HepG2 (cell line): ENCODE data around the gene PPP2R5B. TPM values are rescaled to one million over a fixed set of nuclear protein-coding genes. Genes with fewer than 3 reads are reported as not detected.

Experiments used
- ARHGAP35 ChIP-seq: sonication (generic); formaldehyde crosslinking; IDR thresholded peaks from 2 replicates; pipeline ENCODE4 v1.9.0; 2022; ENCODE audit warnings: mild to moderate bottlenecking, inconsistent platforms, moderate library complexity, missing genetic modification reagents, borderline replicate concordance
- BCL3 ChIP-seq: sonication (generic); formaldehyde crosslinking; IDR thresholded peaks from 2 replicates; pipeline ENCODE4 v1.5.1; 2020; ENCODE audit warnings: mild to moderate bottlenecking, missing genetic modification reagents, moderate library complexity
- CREBL2 ChIP-seq: sonication (generic); formaldehyde crosslinking; IDR thresholded peaks from 2 replicates; pipeline ENCODE4 v1.8.1; 2023; ENCODE audit warnings: missing genetic modification reagents, mild to moderate bottlenecking, borderline replicate concordance
- DNMT3B ChIP-seq: conservative IDR thresholded peaks from 2 replicates; pipeline ENCODE4 v1.6.1; 2016; ENCODE audit warnings: missing biosample characterization, control low read depth
- EED ChIP-seq: sonication (generic); formaldehyde crosslinking; IDR thresholded peaks from 2 replicates; pipeline ENCODE4 v1.5.0; 2020; ENCODE audit warnings: mild to moderate bottlenecking, missing genetic modification reagents
- FOSL1 ChIP-seq: sonication (generic); formaldehyde crosslinking; IDR thresholded peaks from 2 replicates; pipeline ENCODE4 v1.9.0; 2021; ENCODE audit warnings: missing genetic modification reagents, borderline replicate concordance
- FOXA1 ChIP-seq, 2 experiments: fragments of 450-650 bp in 1 of 2; sonication (generic) in 1 of 2; formaldehyde crosslinking in 1 of 2; IDR thresholded peaks; 2 replicates each; pipeline versions ENCODE4 v1.4.0 to v1.6.1; 2016 to 2020; ENCODE audit warnings: missing genetic modification reagents in 1 of 2
- FOXO1 ChIP-seq: sonication (generic); formaldehyde crosslinking; IDR thresholded peaks from 2 replicates; pipeline ENCODE4 v1.4.0; 2020; ENCODE audit warnings: missing genetic modification reagents
- GLI4 ChIP-seq: sonication (generic); formaldehyde crosslinking; IDR thresholded peaks from 2 replicates; pipeline ENCODE4 v1.5.1; 2020; ENCODE audit warnings: missing genetic modification reagents, mild to moderate bottlenecking, moderate library complexity, borderline replicate concordance
- HIC2 ChIP-seq: sonication (generic); formaldehyde crosslinking; IDR thresholded peaks from 2 replicates; pipeline ENCODE4 v1.9.0; 2022; ENCODE audit warnings: low read depth, missing genetic modification reagents
- HNF4G ChIP-seq, 2 experiments: sonication (generic) in 1 of 2; formaldehyde crosslinking in 1 of 2; IDR thresholded peaks; 2 replicates each; pipeline versions ENCODE4 v1.4.0 to v1.6.1; 2011 to 2020; ENCODE audit warnings: borderline replicate concordance in 2 of 2, low read depth in 2 of 2, mild to moderate bottlenecking in 2 of 2, low read length in 1 of 2, missing genetic modification reagents in 1 of 2, moderate library complexity in 1 of 2
- KDM3A ChIP-seq: IDR thresholded peaks from 2 replicates; pipeline ENCODE4 v1.6.1; 2018; ENCODE audit warnings: low read depth, missing compliant biosample characterization
- MAX ChIP-seq: IDR thresholded peaks from 2 replicates; pipeline ENCODE4 v1.6.1; 2012; ENCODE audit warnings: inconsistent platforms
- NR2F2 ChIP-seq: IDR thresholded peaks from 2 replicates; pipeline ENCODE4 v1.6.1; 2012; ENCODE audit warnings: low read depth, inconsistent platforms, borderline replicate concordance
- PBX2 ChIP-seq: IDR thresholded peaks from 2 replicates; pipeline ENCODE4 v1.6.1; 2016; ENCODE audit warnings: control low read depth
- PRDM10 ChIP-seq: sonication (generic); formaldehyde crosslinking; IDR thresholded peaks from 2 replicates; pipeline ENCODE4 v1.4.0; 2020; ENCODE audit warnings: low read depth, missing genetic modification reagents
- ZNF121 ChIP-seq: sonication (generic); formaldehyde crosslinking; IDR thresholded peaks from 2 replicates; pipeline ENCODE4 v1.5.0; 2020; ENCODE audit warnings: mild to moderate bottlenecking, missing genetic modification reagents
- ZNF501 ChIP-seq: sonication (generic); formaldehyde crosslinking; IDR thresholded peaks from 2 replicates; pipeline ENCODE4 v1.5.1; 2020; ENCODE audit warnings: mild to moderate bottlenecking, moderate library complexity, missing genetic modification reagents
- ZNF768 ChIP-seq: sonication (generic); formaldehyde crosslinking; IDR thresholded peaks from 2 replicates; pipeline ENCODE4 v1.4.0; 2020; ENCODE audit warnings: missing genetic modification reagents
- ZSCAN22 ChIP-seq: sonication (generic); formaldehyde crosslinking; IDR thresholded peaks from 2 replicates; pipeline ENCODE4 v1.4.0; 2020; ENCODE audit warnings: mild to moderate bottlenecking, missing genetic modification reagents
- polyA plus RNA-seq, 8 experiments: library from polyadenylated mRNA; depleted of rRNA in 3 of 8; stranded (reverse) in 7 of 8; unstranded in 1 of 8; fragments of >200 nt; fragmentation: Illumina TruSeq in 4 of 8; extraction: Trizol in 4 of 8; gene quantifications; 2 replicates each; pipeline versions ENCODE4 v1.2.1 to v1.2.3, GENCODE V29; 2011 to 2016; ENCODE audit warnings: low read depth in 4 of 8, missing spikeins in 1 of 8, mixed read lengths in 1 of 8; ENCODE audit not compliant: insufficient read depth in 1 of 8
- total RNA-seq, 5 experiments: library from RNA; depleted of rRNA; stranded (reverse); fragments of >200 nt; fragmentation: Illumina TruSeq; extraction: Trizol; gene quantifications; 2 replicates each; pipeline ENCODE4 v1.2.3, GENCODE V29; 2016; ENCODE audit warnings: low read depth in 1 of 5

The PPP2R5B gene
- total and polyA plus RNA-seq, 2 of the 13 experiments (the other 11 are each of a cell fraction or from before 2014, with no cell fraction given): 2.3 to 8.3 TPM

- TF ChIP-seq ARHGAP35 (CRISPR knock-in tag): 0 out of 2 replicates have a peak, but pooled peaks have one; percentile 54
- no peak for TF ChIP-seq PBX2
- peak; percentile 30; the same call in 1 of the 2 replicates for TF ChIP-seq PRDM10 (CRISPR knock-in tag)
- TF ChIP-seq FOXO1: peak; percentile 78; the same call in 1 of the 2 replicates
- no peak for TF ChIP-seq HIC2
- TF ChIP-seq KDM3A (CRISPR knock-in tag): 0 out of 2 replicates have a peak, but pooled peaks have one; percentile 27
- peak; percentile 75 for TF ChIP-seq MAX
- TF ChIP-seq FOXA1 (IDR thresholded peaks at IDR 0.05): no peak
- TF ChIP-seq FOXA1 (CRISPR knock-in tag; IDR thresholded peaks at IDR 0.05): peak; percentile 91
- TF ChIP-seq ZNF121 (CRISPR knock-in tag): no peak; the same call in 1 of the 2 replicates
- no peak; the same call in 1 of the 2 replicates for TF ChIP-seq ZNF768
- no peak for TF ChIP-seq FOSL1 (CRISPR knock-in tag)
- no peak for TF ChIP-seq BCL3 (CRISPR knock-in tag)
- peak; percentile 12 for TF ChIP-seq ZNF501
- no peak for TF ChIP-seq HNF4G (IDR thresholded peaks at IDR 0.05; ENCODE audit: borderline replicate concordance, low read depth, low read length)
- peak; percentile 47 for TF ChIP-seq HNF4G (CRISPR knock-in tag; IDR thresholded peaks at IDR 0.05; ENCODE audit: borderline replicate concordance, low read depth)
- TF ChIP-seq EED (CRISPR knock-in tag): no peak; the same call in 1 of the 2 replicates
- TF ChIP-seq CREBL2 (CRISPR knock-in tag): no peak
- TF ChIP-seq GLI4 (CRISPR knock-in tag): no peak
- no peak for TF ChIP-seq ZSCAN22 (CRISPR knock-in tag)
- no peak for TF ChIP-seq DNMT3B (CRISPR knock-in tag)
- TF ChIP-seq NR2F2: peak; percentile 76
Observed at GRCh38 chr11:64916040-64916774, 8.3 kb upstream of the PPP2R5B start (continued).
